ENCODE measurements around the gene GPLD1. TPM values are rescaled to one million over a fixed set of nuclear protein-coding genes. Genes with fewer than 3 reads are reported as not detected.
A peak's percentile ranks its signal among the peaks of the same experiment; 100 is the strongest.

The GPLD1 gene
- total and polyA plus RNA-seq, 9 of the 15 experiments (the other 6 are each of a cell fraction or from before 2014, with no cell fraction given), result 0.11 to 1.3 (median 0.82) TPM

- Histone ChIP-seq H3K36me3 (ENCODE audit: control insufficient read depth, insufficient read depth, low read length) (no peaks in the 10 kb centered on the region; the same call in 2 of the 3 replicates), H3K27ac (ENCODE audit: extremely low read depth, low read depth, low read length) (no peak overlapping the region), H3K4me3 (no peak overlapping the region), H3K79me2 (ENCODE audit: control insufficient read depth, insufficient read depth, low read length) (no peaks in the 10 kb centered on the region; the same call in 2 of the 3 replicates), H3K27me3 (ENCODE audit: control insufficient read depth in 2 of 2, insufficient read depth in 2 of 2, low read length in 2 of 2) (no peaks in the 10 kb centered on the region), H3K9me3 (replicated peaks; ENCODE audit: control insufficient read depth, insufficient read depth, low read depth, low read length) (peaks cover 4% of the 10 kb centered on the region), H2AFZ (ENCODE audit: low read depth, low read length) (no peak overlapping the region), H3K4me1 (replicated peaks in 1 of 2; ENCODE audit: control insufficient read depth in 2 of 2, insufficient read depth in 2 of 2, low read length in 2 of 2) (peaks cover 16 to 20% of the 10 kb centered on the region in 2 experiments; a peak in 4 of 5 replicates), H3K9me1 (ENCODE audit: control insufficient read depth, insufficient read depth, low read length) (no peaks in the 10 kb centered on the region), H4K20me1 (replicated peaks; ENCODE audit: control insufficient read depth, insufficient read depth, low read length) (no peaks in the 10 kb centered on the region), H3K4me2 (ENCODE audit: insufficient read depth, low read length) (no peak overlapping the region), H3K9ac (ENCODE audit: insufficient read depth in 1 of 2, low read depth in 2 of 2, low read length in 2 of 2) (no peak overlapping the region)
- no peak for ATAC-seq
- peak; percentile 3 for TF ChIP-seq NFYB (IDR thresholded peaks at IDR 0.05; ENCODE audit: extremely low read depth, insufficient read length)
- TF ChIP-seq ASH1L (IDR thresholded peaks at IDR 0.05; ENCODE audit: borderline replicate concordance, low read depth, partially characterized antibody), result peak; percentile 29
- TF ChIP-seq XRCC3 (IDR thresholded peaks at IDR 0.05), result no peak
- no peak for TF ChIP-seq BRCA1 (IDR thresholded peaks at IDR 0.05)
- TF ChIP-seq BRCA1 (CRISPR knock-in tag; IDR thresholded peaks at IDR 0.05), result no peak
- 0 out of 2 replicates have a peak, but pooled peaks have one; percentile 8 for TF ChIP-seq ZNF316 (IDR thresholded peaks at IDR 0.05)
- TF ChIP-seq FOXK1 (CRISPR knock-in tag; IDR thresholded peaks at IDR 0.05; ENCODE audit: borderline replicate concordance), result no peak
- no peak for TF ChIP-seq NCOA1 (IDR thresholded peaks at IDR 0.05; ENCODE audit: low read depth)
- TF ChIP-seq, protein P1, sequence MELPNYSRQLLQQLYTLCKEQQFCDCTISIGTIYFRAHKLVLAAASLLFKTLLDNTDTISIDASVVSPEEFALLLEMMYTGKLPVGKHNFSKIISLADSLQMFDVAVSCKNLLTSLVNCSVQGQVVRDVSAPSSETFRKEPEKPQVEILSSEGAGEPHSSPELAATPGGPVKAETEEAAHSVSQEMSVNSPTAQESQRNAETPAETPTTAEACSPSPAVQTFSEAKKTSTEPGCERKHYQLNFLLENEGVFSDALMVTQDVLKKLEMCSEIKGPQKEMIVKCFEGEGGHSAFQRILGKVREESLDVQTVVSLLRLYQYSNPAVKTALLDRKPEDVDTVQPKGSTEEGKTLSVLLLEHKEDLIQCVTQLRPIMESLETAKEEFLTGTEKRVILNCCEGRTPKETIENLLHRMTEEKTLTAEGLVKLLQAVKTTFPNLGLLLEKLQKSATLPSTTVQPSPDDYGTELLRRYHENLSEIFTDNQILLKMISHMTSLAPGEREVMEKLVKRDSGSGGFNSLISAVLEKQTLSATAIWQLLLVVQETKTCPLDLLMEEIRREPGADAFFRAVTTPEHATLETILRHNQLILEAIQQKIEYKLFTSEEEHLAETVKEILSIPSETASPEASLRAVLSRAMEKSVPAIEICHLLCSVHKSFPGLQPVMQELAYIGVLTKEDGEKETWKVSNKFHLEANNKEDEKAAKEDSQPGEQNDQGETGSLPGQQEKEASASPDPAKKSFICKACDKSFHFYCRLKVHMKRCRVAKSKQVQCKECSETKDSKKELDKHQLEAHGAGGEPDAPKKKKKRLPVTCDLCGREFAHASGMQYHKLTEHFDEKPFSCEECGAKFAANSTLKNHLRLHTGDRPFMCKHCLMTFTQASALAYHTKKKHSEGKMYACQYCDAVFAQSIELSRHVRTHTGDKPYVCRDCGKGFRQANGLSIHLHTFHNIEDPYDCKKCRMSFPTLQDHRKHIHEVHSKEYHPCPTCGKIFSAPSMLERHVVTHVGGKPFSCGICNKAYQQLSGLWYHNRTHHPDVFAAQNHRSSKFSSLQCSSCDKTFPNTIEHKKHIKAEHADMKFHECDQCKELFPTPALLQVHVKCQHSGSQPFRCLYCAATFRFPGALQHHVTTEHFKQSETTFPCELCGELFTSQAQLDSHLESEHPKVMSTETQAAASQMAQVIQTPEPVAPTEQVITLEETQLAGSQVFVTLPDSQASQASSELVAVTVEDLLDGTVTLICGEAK (IDR thresholded peaks at IDR 0.05), result no peak
- TF ChIP-seq, protein P1 (CRISPR knock-in tag; IDR thresholded peaks at IDR 0.05), result no peak
- TF ChIP-seq TCFL5 (CRISPR knock-in tag; conservative IDR thresholded peaks at IDR 0.05), result no peak
- no peak for TF ChIP-seq TFAP4 (CRISPR knock-in tag; IDR thresholded peaks at IDR 0.05; ENCODE audit: borderline replicate concordance)
- CTCF ChIA-PET (ENCODE audit: low intra/inter-chr PET ratio), result no interaction called here
- POLR2A ChIA-PET, result interaction anchor here (1.3 kb wide), 1 partner anchor 16 kb away, joined by 3 read pairs; no protein-coding TSS in a partner anchor
- in situ Hi-C loops (cut with MboI), result no loop called here
- DNase-seq (ENCODE audit: extremely low read depth in 1 of 4, low spot score in 3 of 4), result no peak
- intact Hi-C loops (cut with micrococcal nuclease), result no loop called here
- BruUV-seq (replicated peaks), result no TSS peak
- 53% methylated on average over 10 of the region's 11 CpGs for WGBS (ENCODE audit: insufficient coverage, low coverage, missing lambda C conversion rate)
- no peak for FAIRE-seq
These were observed 8.0 kb upstream of the GPLD1 start for GRCh38 chr6:24497254-24497970.
